Astrocyte (in vitro differentiated cells and primary cell): ENCODE results near the gene NRBF2. TPM values are rescaled to one million over a fixed set of nuclear protein-coding genes. Genes with fewer than 3 reads are reported as not detected.

Source experiments
- DNase-seq: peaks from one replicate; pipeline ENCODE4 v3.0.0-alpha.2; 2010; ENCODE audit warnings: low read depth
- FAIRE-seq: peaks from 2 replicates; lab custom pipeline; 2011; peaks lifted over from hg19 to GRCh38; lab: Jason Lieb, UNC
- H2AFZ ChIP-seq: 2 replicates; pipeline ENCODE4 v1.6.0; 2012; ENCODE audit warnings: low read depth, low read length, inconsistent platforms
- H3K27ac ChIP-seq: 2 replicates; pipeline ENCODE4 v1.5.1; 2011; ENCODE audit warnings: low read depth, low read length, inconsistent platforms
- H3K27me3 ChIP-seq: 2 replicates; pipeline ENCODE4 v1.6.0; 2011; ENCODE audit warnings: low read length, inconsistent platforms; ENCODE audit not compliant: insufficient read depth
- H3K36me3 ChIP-seq: 2 replicates; pipeline ENCODE4 v1.5.1; 2011; ENCODE audit warnings: low read length, inconsistent platforms; ENCODE audit not compliant: insufficient read depth
- H3K4me1 ChIP-seq: 2 replicates; pipeline ENCODE4 v1.5.1; 2011; ENCODE audit warnings: low read length, inconsistent platforms; ENCODE audit not compliant: insufficient read depth
- H3K4me2 ChIP-seq: 2 replicates; pipeline ENCODE4 v1.6.0; 2012; ENCODE audit warnings: low read length, inconsistent platforms
- H3K4me3 ChIP-seq: 2 replicates; pipeline ENCODE4 v1.5.1; 2011; ENCODE audit warnings: low read depth, mild to moderate bottlenecking, low read length, inconsistent platforms; ENCODE audit not compliant: insufficient read depth
- H3K79me2 ChIP-seq: 2 replicates; pipeline ENCODE4 v1.6.0; 2012; ENCODE audit warnings: mild to moderate bottlenecking, low read length, inconsistent platforms; ENCODE audit not compliant: insufficient read depth
- H3K9ac ChIP-seq: 2 replicates; pipeline ENCODE4 v1.6.0; 2012; ENCODE audit warnings: mild to moderate bottlenecking, low read length, inconsistent platforms
- H3K9me3 ChIP-seq: 2 replicates; pipeline ENCODE4 v1.5.1; 2012; ENCODE audit warnings: low read depth, mild to moderate bottlenecking, low read length, inconsistent platforms; ENCODE audit not compliant: insufficient read depth
- H4K20me1 ChIP-seq: 2 replicates; pipeline ENCODE4 v1.6.0; 2012; ENCODE audit warnings: low read length, inconsistent platforms; ENCODE audit not compliant: insufficient read depth
- H3K27ac Mint-ChIP-seq: one replicate; pipeline ENCODE4 v1.8.0; 2021; ENCODE audit warnings: mild to moderate bottlenecking, mixed read lengths; ENCODE audit not compliant: unreplicated experiment
- H3K27me3 Mint-ChIP-seq: one replicate; pipeline ENCODE4 v1.8.0; 2021; ENCODE audit warnings: low read depth, mixed read lengths; ENCODE audit not compliant: unreplicated experiment
- H3K36me3 Mint-ChIP-seq: one replicate; pipeline ENCODE4 v1.8.0; 2021; ENCODE audit warnings: low read depth, mixed read lengths; ENCODE audit not compliant: unreplicated experiment
- H3K4me1 Mint-ChIP-seq: one replicate; pipeline ENCODE4 v1.8.0; 2021; ENCODE audit warnings: low read depth, mixed read lengths; ENCODE audit not compliant: unreplicated experiment
- H3K4me3 Mint-ChIP-seq: one replicate; pipeline ENCODE4 v1.8.0; 2021; ENCODE audit warnings: mild to moderate bottlenecking, moderate library complexity, mixed read lengths; ENCODE audit not compliant: unreplicated experiment
- H3K9me3 Mint-ChIP-seq: one replicate; pipeline ENCODE4 v1.8.0; 2021; ENCODE audit warnings: mild to moderate bottlenecking, mixed read lengths; ENCODE audit not compliant: unreplicated experiment
- EZH2 ChIP-seq: IDR thresholded peaks from 2 replicates; pipeline ENCODE4 v1.6.1; 2012; ENCODE audit warnings: mild to moderate bottlenecking, low read length, inconsistent platforms; ENCODE audit not compliant: insufficient read depth
- total RNA-seq: library from RNA; stranded (reverse); gene quantifications from 2 replicates; pipeline ENCODE4 v1.2.1, GENCODE V29; 2021
- TF ChIP-seq, protein P1 (sequence below): IDR thresholded peaks from 2 replicates; pipeline ENCODE4 v1.5.1; 2011; ENCODE audit warnings: low read depth, mild to moderate bottlenecking, inconsistent platforms, low read length, moderate library complexity; ENCODE audit not compliant: insufficient read depth

NRBF2 gene
- total RNA-seq, 1 donor from 2014 or later = 55.4 TPM

DNA sequence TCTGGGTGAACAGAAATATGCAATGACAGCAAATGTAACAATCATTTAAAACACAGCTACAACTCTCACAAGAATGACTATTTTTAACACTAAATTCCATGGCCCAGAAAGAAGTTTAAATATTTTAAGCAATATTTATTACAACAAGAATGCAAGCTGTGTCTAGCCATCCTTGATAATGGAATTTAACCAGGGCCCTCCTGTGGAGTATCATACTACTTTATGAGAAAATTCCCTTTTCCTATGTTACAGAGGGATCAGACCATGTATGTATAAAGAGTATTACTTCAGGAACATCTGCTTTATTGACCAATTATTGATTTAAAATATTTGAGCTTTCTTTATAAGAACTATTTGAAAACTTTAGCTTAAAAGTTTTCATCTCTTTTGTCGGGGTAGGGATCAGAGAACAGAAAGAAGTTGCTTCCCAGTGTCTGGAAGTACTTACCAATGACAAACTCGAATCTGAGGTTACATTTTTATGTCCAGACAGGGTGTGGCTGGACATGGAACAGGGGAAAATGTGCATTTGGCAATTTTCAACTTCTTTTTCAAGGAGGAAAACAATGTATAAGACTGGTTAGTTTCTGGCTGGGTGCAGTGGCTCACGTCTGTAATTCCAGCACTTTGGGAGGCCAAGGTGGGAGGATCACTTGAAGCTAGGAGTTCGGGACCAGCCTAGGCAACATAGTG, 48.3 kb upstream of the NRBF2 start:
- no peaks in the 10 kb centered on the region for H3K27me3 Mint-ChIP-seq
- H3K36me3 Mint-ChIP-seq = no peaks in the 10 kb centered on the region
- H3K9me3 Mint-ChIP-seq = no peaks in the 10 kb centered on the region
- Histone ChIP-seq H3K79me2 (no peaks in the 10 kb centered on the region), H3K4me3 (no peak overlapping the region), H3K9me3 (no peaks in the 10 kb centered on the region), H3K9ac (no peak overlapping the region), H3K27ac (no peak overlapping the region), H2AFZ (no peak overlapping the region), H3K4me1 (no peaks in the 10 kb centered on the region), H4K20me1 (no peaks in the 10 kb centered on the region), H3K36me3 (no peaks in the 10 kb centered on the region), H3K27me3 (no peaks in the 10 kb centered on the region), H3K4me2 (no peak overlapping the region)
- DNase-seq (no peak), FAIRE-seq (no peak)
- H3K4me1 Mint-ChIP-seq = peaks cover 11% of the 10 kb centered on the region
- no peak overlapping the region for H3K4me3 Mint-ChIP-seq
- peak overlapping the region; percentile 58 for H3K27ac Mint-ChIP-seq
- TF ChIP-seq, protein P1, sequence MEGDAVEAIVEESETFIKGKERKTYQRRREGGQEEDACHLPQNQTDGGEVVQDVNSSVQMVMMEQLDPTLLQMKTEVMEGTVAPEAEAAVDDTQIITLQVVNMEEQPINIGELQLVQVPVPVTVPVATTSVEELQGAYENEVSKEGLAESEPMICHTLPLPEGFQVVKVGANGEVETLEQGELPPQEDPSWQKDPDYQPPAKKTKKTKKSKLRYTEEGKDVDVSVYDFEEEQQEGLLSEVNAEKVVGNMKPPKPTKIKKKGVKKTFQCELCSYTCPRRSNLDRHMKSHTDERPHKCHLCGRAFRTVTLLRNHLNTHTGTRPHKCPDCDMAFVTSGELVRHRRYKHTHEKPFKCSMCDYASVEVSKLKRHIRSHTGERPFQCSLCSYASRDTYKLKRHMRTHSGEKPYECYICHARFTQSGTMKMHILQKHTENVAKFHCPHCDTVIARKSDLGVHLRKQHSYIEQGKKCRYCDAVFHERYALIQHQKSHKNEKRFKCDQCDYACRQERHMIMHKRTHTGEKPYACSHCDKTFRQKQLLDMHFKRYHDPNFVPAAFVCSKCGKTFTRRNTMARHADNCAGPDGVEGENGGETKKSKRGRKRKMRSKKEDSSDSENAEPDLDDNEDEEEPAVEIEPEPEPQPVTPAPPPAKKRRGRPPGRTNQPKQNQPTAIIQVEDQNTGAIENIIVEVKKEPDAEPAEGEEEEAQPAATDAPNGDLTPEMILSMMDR = no peak
- TF ChIP-seq EZH2 = no peak

DNA sequence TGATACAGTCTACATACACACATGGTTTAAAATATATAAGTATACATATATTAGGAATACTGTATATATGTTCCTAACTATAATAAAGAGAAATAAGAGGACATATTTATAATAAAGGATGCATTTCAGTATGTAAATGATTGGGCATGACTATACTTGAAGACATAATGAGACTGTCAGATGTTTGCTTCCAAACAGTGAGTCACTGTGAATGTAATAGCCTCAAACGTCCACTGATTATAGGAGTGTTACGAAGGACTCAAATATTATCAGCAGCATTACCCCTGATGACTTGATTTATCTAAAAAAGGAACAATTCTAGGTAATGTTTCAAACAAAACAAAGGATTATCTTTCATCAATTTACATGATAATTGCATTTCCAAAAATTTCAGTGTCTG, 39.9 kb upstream of the NRBF2 start:
- peak; percentile 22 for DNase-seq
- no peak for FAIRE-seq

GRCh38 chr10:63094405-63094804, 38.7 kb upstream of the NRBF2 start:
- Histone ChIP-seq H2AFZ (no peak overlapping the region), H3K4me2 (no peak overlapping the region), H3K9ac (no peak overlapping the region), H3K27me3 (no peaks in the 10 kb centered on the region), H3K79me2 (no peaks in the 10 kb centered on the region), H3K4me3 (no peak overlapping the region), H3K36me3 (no peaks in the 10 kb centered on the region), H3K9me3 (no peaks in the 10 kb centered on the region), H3K4me1 (no peaks in the 10 kb centered on the region), H3K27ac (no peak overlapping the region), H4K20me1 (no peaks in the 10 kb centered on the region)
- H3K27ac Mint-ChIP-seq = no peak overlapping the region
- H3K27me3 Mint-ChIP-seq = peaks cover 2% of the 10 kb centered on the region
- FAIRE-seq = no peak
- peaks cover 5% of the 10 kb centered on the region for H3K4me1 Mint-ChIP-seq
- no peaks in the 10 kb centered on the region for H3K9me3 Mint-ChIP-seq
- no peak for TF ChIP-seq EZH2
- TF ChIP-seq, protein P1 = no peak
- DNase-seq = peak; percentile 46
- H3K4me3 Mint-ChIP-seq = no peak overlapping the region
- H3K36me3 Mint-ChIP-seq = no peaks in the 10 kb centered on the region

More for the DNA sequence above, 39.9 kb upstream of the NRBF2 start:
- Histone ChIP-seq H3K27me3 (no peaks in the 10 kb centered on the region), H3K4me1 (no peaks in the 10 kb centered on the region), H3K9me3 (no peaks in the 10 kb centered on the region), H3K79me2 (no peaks in the 10 kb centered on the region), H3K27ac (no peak overlapping the region), H3K4me2 (no peak overlapping the region), H2AFZ (no peak overlapping the region), H3K4me3 (no peak overlapping the region), H3K9ac (no peak overlapping the region), H4K20me1 (no peaks in the 10 kb centered on the region), H3K36me3 (no peaks in the 10 kb centered on the region)
- TF ChIP-seq EZH2 = no peak
- TF ChIP-seq, protein P1 = no peak
- no peak overlapping the region for H3K27ac Mint-ChIP-seq
- peaks cover 5% of the 10 kb centered on the region for H3K4me1 Mint-ChIP-seq
- H3K36me3 Mint-ChIP-seq = no peaks in the 10 kb centered on the region
- no peaks in the 10 kb centered on the region for H3K9me3 Mint-ChIP-seq
- H3K27me3 Mint-ChIP-seq = peaks cover 2% of the 10 kb centered on the region
- no peak overlapping the region for H3K4me3 Mint-ChIP-seq
